Spleen (tissue), 7 donors: ENCODE results near the gene ADAM11.

Experiments
- POLR2A ChIP-seq, 3 donors: fragments of 450-650 bp; IDR thresholded peaks; one replicate each; pipeline ENCODE4 v1.5.1; 2017; ENCODE audit warnings: antibody characterized with exemption in 3 of 3, mild to moderate bottlenecking in 1 of 3
- TF ChIP-seq, protein P1 (sequence below), 11 experiments: fragments of 200-600 bp in 7 of 11; fragments of 450-650 bp in 4 of 11; sonication (generic) in 4 of 11; IDR thresholded peaks in 8 of 11; conservative IDR thresholded peaks in 3 of 11; 1 replicate in 7 of 11; 2 replicates in 4 of 11; pipeline versions ENCODE4 v1.4.0 to v1.8.0; 2016 to 2021; ENCODE audit warnings: antibody characterized with exemption in 11 of 11, inconsistent platforms in 4 of 11, mild to moderate bottlenecking in 1 of 11
- donor health status: DM: no; HTN: no; CAD: no; lungs with moderate emphysema.
- donor health status: DM: no; HTN: no; CAD: no.
- donor health status: DM: no; HTN: no; CAD: no.

- TF ChIP-seq POLR2A (IDR thresholded peaks at IDR 0.05), result no peak
- TF ChIP-seq, protein P1, sequence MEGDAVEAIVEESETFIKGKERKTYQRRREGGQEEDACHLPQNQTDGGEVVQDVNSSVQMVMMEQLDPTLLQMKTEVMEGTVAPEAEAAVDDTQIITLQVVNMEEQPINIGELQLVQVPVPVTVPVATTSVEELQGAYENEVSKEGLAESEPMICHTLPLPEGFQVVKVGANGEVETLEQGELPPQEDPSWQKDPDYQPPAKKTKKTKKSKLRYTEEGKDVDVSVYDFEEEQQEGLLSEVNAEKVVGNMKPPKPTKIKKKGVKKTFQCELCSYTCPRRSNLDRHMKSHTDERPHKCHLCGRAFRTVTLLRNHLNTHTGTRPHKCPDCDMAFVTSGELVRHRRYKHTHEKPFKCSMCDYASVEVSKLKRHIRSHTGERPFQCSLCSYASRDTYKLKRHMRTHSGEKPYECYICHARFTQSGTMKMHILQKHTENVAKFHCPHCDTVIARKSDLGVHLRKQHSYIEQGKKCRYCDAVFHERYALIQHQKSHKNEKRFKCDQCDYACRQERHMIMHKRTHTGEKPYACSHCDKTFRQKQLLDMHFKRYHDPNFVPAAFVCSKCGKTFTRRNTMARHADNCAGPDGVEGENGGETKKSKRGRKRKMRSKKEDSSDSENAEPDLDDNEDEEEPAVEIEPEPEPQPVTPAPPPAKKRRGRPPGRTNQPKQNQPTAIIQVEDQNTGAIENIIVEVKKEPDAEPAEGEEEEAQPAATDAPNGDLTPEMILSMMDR (IDR thresholded peaks at IDR 0.05 in 8 of 11, conservative IDR thresholded peaks at IDR 0.05 in 3 of 11), result no peak
These were observed 35.4 kb downstream of the ADAM11 start for GRCh38 chr17:44793885-44794842.
